Chondrocyte (in vitro differentiated cells): ENCODE results near the gene FREM2. TPM values are rescaled to one million over a fixed set of nuclear protein-coding genes. Genes with fewer than 3 reads are reported as not detected.

Source experiments
- DNase-seq: peaks from one replicate; pipeline ENCODE4 v3.0.0; 2021; ENCODE audit warnings: mixed read lengths, low spot score
- H3K27ac Mint-ChIP-seq: one replicate; pipeline ENCODE4 v1.8.0; 2021; ENCODE audit warnings: mild to moderate bottlenecking, moderate library complexity, mixed read lengths; ENCODE audit not compliant: unreplicated experiment
- H3K27me3 Mint-ChIP-seq: 2 replicates; pipeline ENCODE4 v1.8.0; 2021; ENCODE audit warnings: low read depth, mixed read lengths
- H3K36me3 Mint-ChIP-seq: 2 replicates; pipeline ENCODE4 v1.8.0; 2021; ENCODE audit warnings: low read depth, mixed read lengths
- H3K4me1 Mint-ChIP-seq: 2 replicates; pipeline ENCODE4 v1.8.0; 2021; ENCODE audit warnings: low read depth, mild to moderate bottlenecking, mixed read lengths
- H3K4me3 Mint-ChIP-seq: one replicate; pipeline ENCODE4 v1.8.0; 2021; ENCODE audit warnings: mild to moderate bottlenecking, moderate library complexity, mixed read lengths; ENCODE audit not compliant: unreplicated experiment
- H3K9me3 Mint-ChIP-seq: 2 replicates; pipeline ENCODE4 v1.8.0; 2021; ENCODE audit warnings: low read depth, mixed read lengths
- CTCF ChIP-seq: fragments of 200-600 bp; sonication (generic); IDR thresholded peaks from 2 replicates; pipeline ENCODE4 v1.5.0; 2021; ENCODE audit warnings: antibody characterized with exemption, mild to moderate bottlenecking, moderate library complexity
- total RNA-seq: library from RNA; stranded (reverse); gene quantifications from 3 replicates; pipeline ENCODE4 v1.2.1, GENCODE V29; 2021

The FREM2 gene
- total RNA-seq, 1 donor from 2014 or later, result 0.07 TPM

GRCh38 chr13:38868870-38869269, 182.0 kb downstream of the FREM2 start:
- H3K27ac Mint-ChIP-seq, result no peak overlapping the region
- no peaks in the 10 kb centered on the region for H3K36me3 Mint-ChIP-seq
- no peak for TF ChIP-seq CTCF
- peaks cover 6% of the 10 kb centered on the region for H3K27me3 Mint-ChIP-seq
- no peaks in the 10 kb centered on the region for H3K9me3 Mint-ChIP-seq
- DNase-seq, result no peak
- no peak overlapping the region for H3K4me3 Mint-ChIP-seq
- no peaks in the 10 kb centered on the region for H3K4me1 Mint-ChIP-seq

GRCh38 chr13:38871275-38871674, 184.4 kb downstream of the FREM2 start:
- no peak for TF ChIP-seq CTCF
- H3K27me3 Mint-ChIP-seq, result peaks cover 3% of the 10 kb centered on the region

GRCh38 chr13:38872693-38873092, 185.8 kb downstream of the FREM2 start:
- Mint-ChIP-seq H3K27me3 (peaks cover 3% of the 10 kb centered on the region), H3K36me3 (no peaks in the 10 kb centered on the region), H3K9me3 (no peaks in the 10 kb centered on the region), H3K27ac (no peak overlapping the region), H3K4me1 (no peaks in the 10 kb centered on the region), H3K4me3 (no peak overlapping the region)
- DNase-seq, result no peak
- TF ChIP-seq CTCF, result peak; percentile 77

More at GRCh38 chr13:38871275-38871674, 184.4 kb downstream of the FREM2 start:
- Mint-ChIP-seq H3K4me3 (no peak overlapping the region), H3K4me1 (no peaks in the 10 kb centered on the region), H3K9me3 (no peaks in the 10 kb centered on the region), H3K27ac (no peak overlapping the region), H3K36me3 (no peaks in the 10 kb centered on the region)
- DNase-seq, result no peak

GRCh38 chr13:38875186-38875875, 188.5 kb downstream of the FREM2 start:
- Mint-ChIP-seq H3K27ac (no peak overlapping the region), H3K27me3 (peaks cover 3% of the 10 kb centered on the region), H3K36me3 (no peaks in the 10 kb centered on the region), H3K4me1 (peaks cover 5% of the 10 kb centered on the region), H3K9me3 (no peaks in the 10 kb centered on the region), H3K4me3 (no peak overlapping the region)
- no peak for TF ChIP-seq CTCF
- DNase-seq, result no peak

- no peak for DNase-seq
- Mint-ChIP-seq H3K4me3 (no peak overlapping the region), H3K27me3 (no peaks in the 10 kb centered on the region), H3K36me3 (no peaks in the 10 kb centered on the region), H3K27ac (no peak overlapping the region), H3K4me1 (peaks cover 14% of the 10 kb centered on the region), H3K9me3 (no peaks in the 10 kb centered on the region)
- no peak for TF ChIP-seq CTCF
Measured at GRCh38 chr13:38879278-38879677, 192.4 kb downstream of the FREM2 start.
